Karpas-422 (cell line): ENCODE measurements around the gene DLGAP5. TPM values are rescaled to one million over a fixed set of nuclear protein-coding genes. Genes with fewer than 3 reads are reported as not detected.
A peak's percentile ranks its signal among the peaks of the same experiment; 100 is the strongest.

Experiments used
- DNase-seq: peaks from one replicate; pipeline ENCODE4 v3.0.0-alpha.2; 2015
- H2AFZ ChIP-seq: fragments of 200-600 bp; sonication (generic); 2 replicates; pipeline ENCODE4 v1.6.1; 2014; ENCODE audit warnings: antibody characterized with exemption, low read length, mixed read lengths
- H3K27ac ChIP-seq: fragments of 200-600 bp; sonication (generic); 2 replicates; pipeline ENCODE4 v1.5.1; 2014; ENCODE audit warnings: mild to moderate bottlenecking, low read length, moderate library complexity
- H3K27me3 ChIP-seq: fragments of 200-600 bp; sonication (generic); 2 replicates; pipeline ENCODE4 v1.6.1; 2014; ENCODE audit warnings: low read length, mixed read lengths
- H3K36me3 ChIP-seq: fragments of 200-600 bp; sonication (generic); 2 replicates; pipeline ENCODE4 v1.6.1; 2014; ENCODE audit warnings: low read length, mixed read lengths; ENCODE audit not compliant: insufficient read depth
- H3K4me1 ChIP-seq: fragments of 200-600 bp; sonication (generic); 2 replicates; pipeline ENCODE4 v1.6.1; 2014; ENCODE audit warnings: mild to moderate bottlenecking, low read length, mixed read lengths
- H3K4me2 ChIP-seq: fragments of 200-600 bp; sonication (generic); 2 replicates; pipeline ENCODE4 v1.6.1; 2014; ENCODE audit warnings: low read length, low read depth, mild to moderate bottlenecking; ENCODE audit not compliant: poor library complexity, severe bottlenecking
- H3K4me3 ChIP-seq: fragments of 200-600 bp; sonication (generic); 2 replicates; pipeline ENCODE4 v1.5.1; 2014; ENCODE audit warnings: mild to moderate bottlenecking, antibody characterized with exemption, low read length, mixed read lengths
- H3K79me2 ChIP-seq: fragments of 200-600 bp; sonication (generic); 2 replicates; pipeline ENCODE4 v1.6.1; 2014; ENCODE audit warnings: mild to moderate bottlenecking, low read length, mixed read lengths
- H3K9ac ChIP-seq: fragments of 200-600 bp; sonication (generic); 2 replicates; pipeline ENCODE4 v1.6.0; 2014; ENCODE audit warnings: low read length
- H3K9me2 ChIP-seq: fragments of 200-600 bp; sonication (generic), shearing (Covaris generic); replicated peaks from 2 replicates; pipeline ENCODE4 v1.6.0; 2014; ENCODE audit warnings: mild to moderate bottlenecking, low read length, moderate library complexity; ENCODE audit not compliant: insufficient read depth
- H3K9me3 ChIP-seq: fragments of 300-700, 200-600 bp; sonication (generic); 2 replicates; pipeline ENCODE4 v1.6.1; 2014; ENCODE audit warnings: low read length, mixed read lengths
- H4K20me1 ChIP-seq: fragments of 200-600 bp; sonication (generic); 2 replicates; pipeline ENCODE4 v1.6.1; 2014; ENCODE audit warnings: mild to moderate bottlenecking, antibody characterized with exemption, low read length, low read depth; ENCODE audit not compliant: insufficient read depth
- total RNA-seq: library from RNA; depleted of rRNA; stranded (reverse); fragments of >200 nt; shearing (Covaris generic); gene quantifications from 2 replicates; pipeline ENCODE4 v1.2.3, GENCODE V29; 2014; ENCODE audit warnings: low replicate concordance

DLGAP5 gene
- total RNA-seq, 1 experiment from 2014 or later = 42.4 TPM

- no peak overlapping the region for H2AFZ ChIP-seq
- H3K27ac ChIP-seq = no peak overlapping the region
- no peaks in the 10 kb centered on the region for H3K27me3 ChIP-seq
- H4K20me1 ChIP-seq = no peaks in the 10 kb centered on the region
- H3K4me3 ChIP-seq = no peak overlapping the region
- H3K79me2 ChIP-seq = no peaks in the 10 kb centered on the region
- DNase-seq = no peak
- no peak overlapping the region for H3K4me2 ChIP-seq
- no peaks in the 10 kb centered on the region for H3K9me3 ChIP-seq
- H3K4me1 ChIP-seq = no peaks in the 10 kb centered on the region
- H3K9me2 ChIP-seq = no peaks in the 10 kb centered on the region
- no peaks in the 10 kb centered on the region for H3K36me3 ChIP-seq
- no peak overlapping the region for H3K9ac ChIP-seq
Observed at GRCh38 chr14:55198749-55199148, 7.4 kb upstream of the DLGAP5 start.

GRCh38 chr14:55194656-55195355, 3.4 kb upstream of the DLGAP5 start:
- Histone ChIP-seq H2AFZ (no peak overlapping the region), H3K36me3 (no peaks in the 10 kb centered on the region), H3K9me3 (no peaks in the 10 kb centered on the region), H3K4me2 (no peak overlapping the region), H3K27ac (no peak overlapping the region), H3K4me1 (peaks cover 15% of the 10 kb centered on the region), H3K9ac (no peak overlapping the region), H3K79me2 (peaks cover 16% of the 10 kb centered on the region), H4K20me1 (no peaks in the 10 kb centered on the region), H3K27me3 (no peaks in the 10 kb centered on the region), H3K9me2 (no peaks in the 10 kb centered on the region), H3K4me3 (no peak overlapping the region)
- DNase-seq = no peak

- Histone ChIP-seq H3K9me2 (no peaks in the 10 kb centered on the region), H3K27ac (no peak overlapping the region)
Observed at GRCh38 chr14:55192054-55192621, 753 bp upstream of the DLGAP5 start.

DNA sequence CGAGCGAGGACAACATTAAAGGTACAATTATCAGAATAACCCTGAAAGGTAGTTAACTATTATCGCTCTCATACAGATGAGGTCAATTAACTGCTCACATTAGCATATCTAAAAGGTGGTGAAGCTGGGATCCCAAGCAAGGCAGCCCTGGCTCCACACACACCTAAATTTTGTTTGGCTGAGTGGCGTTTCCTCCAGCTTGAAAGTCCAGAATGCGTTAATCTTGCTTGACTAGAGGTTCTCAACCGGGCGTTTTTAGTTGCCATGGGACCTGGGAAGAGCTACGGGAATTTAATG, 531 bp downstream of the DLGAP5 start:
- Histone ChIP-seq H3K9me3 (no peaks in the 10 kb centered on the region), H3K36me3 (peaks cover 17% of the 10 kb centered on the region; the same call in 1 of the 2 replicates), H3K4me1 (peaks cover 25% of the 10 kb centered on the region), H3K4me2 (peak overlapping the region; percentile 90), H3K27me3 (no peaks in the 10 kb centered on the region), H3K9ac (peak overlapping the region; percentile 76), H2AFZ (peak overlapping the region; percentile 64), H3K27ac (peak overlapping the region; percentile 47), H3K79me2 (peaks cover 50% of the 10 kb centered on the region), H3K9me2 (no peaks in the 10 kb centered on the region), H3K4me3 (peak overlapping the region; percentile 80), H4K20me1 (no peaks in the 10 kb centered on the region)
- no peak for DNase-seq

More at GRCh38 chr14:55192054-55192621, 753 bp upstream of the DLGAP5 start:
- Histone ChIP-seq H3K4me1 (peaks cover 25% of the 10 kb centered on the region), H3K36me3 (peaks cover 14% of the 10 kb centered on the region; the same call in 1 of the 2 replicates), H3K79me2 (peaks cover 40% of the 10 kb centered on the region), H3K4me2 (peak overlapping the region; percentile 90), H2AFZ (peak overlapping the region; percentile 84), H4K20me1 (no peaks in the 10 kb centered on the region), H3K9ac (peak overlapping the region; percentile 60), H3K4me3 (peak overlapping the region; percentile 80), H3K27me3 (no peaks in the 10 kb centered on the region), H3K9me3 (no peaks in the 10 kb centered on the region)
- DNase-seq = no peak

DNA sequence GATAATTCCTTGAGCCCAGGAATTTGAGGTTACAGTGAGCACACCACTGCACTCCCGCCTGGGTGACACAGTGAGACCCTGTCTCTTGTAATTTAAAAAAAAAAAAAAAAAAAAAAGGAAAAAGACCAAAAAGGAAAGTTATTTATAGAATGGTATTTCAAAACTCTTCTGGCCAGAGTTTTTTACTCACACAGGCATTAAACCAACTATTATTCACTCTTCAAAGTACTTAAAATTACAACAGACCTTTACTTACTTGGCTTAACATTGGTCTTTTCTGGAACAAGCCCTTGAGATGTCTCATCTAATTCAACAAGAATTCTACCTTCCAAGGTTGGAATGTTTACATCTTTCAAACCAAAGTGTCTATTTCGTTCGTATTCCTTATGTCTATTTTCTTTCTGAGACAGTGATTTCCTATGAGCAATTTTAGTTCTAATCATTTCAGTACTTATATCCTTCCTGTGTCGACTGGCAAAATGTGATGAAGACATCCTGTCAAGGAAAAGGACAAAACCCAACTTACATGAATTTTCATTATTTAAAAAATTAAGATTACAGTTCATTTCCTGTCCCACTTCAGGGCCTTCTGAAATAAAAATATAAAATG, 2.6 kb downstream of the DLGAP5 start:
- no peaks in the 10 kb centered on the region for H3K9me3 ChIP-seq
- no peak overlapping the region for H3K4me3 ChIP-seq
- H3K4me2 ChIP-seq = peak overlapping the region; percentile 90
- H4K20me1 ChIP-seq = no peaks in the 10 kb centered on the region
- no peaks in the 10 kb centered on the region for H3K9me2 ChIP-seq
- DNase-seq = no peak
- H3K36me3 ChIP-seq = peaks cover 19% of the 10 kb centered on the region; the same call in 1 of the 2 replicates
- peaks cover 25% of the 10 kb centered on the region for H3K4me1 ChIP-seq
- no peaks in the 10 kb centered on the region for H3K27me3 ChIP-seq
- H3K9ac ChIP-seq = no peak overlapping the region
- H3K79me2 ChIP-seq = peaks cover 64% of the 10 kb centered on the region
- no peak overlapping the region for H2AFZ ChIP-seq
- no peak overlapping the region for H3K27ac ChIP-seq

DNA sequence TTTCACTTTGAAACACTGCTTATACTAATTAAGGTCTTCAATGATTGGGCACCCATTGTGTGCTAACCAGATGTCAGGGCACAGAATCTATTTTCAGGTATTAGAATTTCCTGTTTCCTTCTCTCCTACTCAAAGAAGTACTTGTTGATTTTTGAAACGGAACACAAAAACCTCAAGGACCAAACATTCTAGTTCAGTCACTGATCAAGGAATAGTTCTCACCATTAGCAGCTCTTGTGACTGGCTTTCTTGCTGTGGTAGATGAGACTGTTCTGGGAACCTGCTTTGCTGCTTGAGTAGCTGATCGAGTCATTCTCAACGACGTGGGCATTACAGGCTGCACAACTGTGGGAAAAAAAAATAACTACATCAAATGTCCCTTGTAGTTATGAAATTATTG, 11.0 kb downstream of the DLGAP5 start:
- H3K9me3 ChIP-seq = no peaks in the 10 kb centered on the region
- no peak for DNase-seq
- peaks cover 70% of the 10 kb centered on the region for H3K36me3 ChIP-seq
- H4K20me1 ChIP-seq = no peaks in the 10 kb centered on the region
- H3K27ac ChIP-seq = no peak overlapping the region
- no peak overlapping the region for H3K4me3 ChIP-seq
- H3K4me1 ChIP-seq = no peaks in the 10 kb centered on the region
- peaks cover 11% of the 10 kb centered on the region for H3K79me2 ChIP-seq
- H3K9me2 ChIP-seq = no peaks in the 10 kb centered on the region
- no peak overlapping the region for H3K4me2 ChIP-seq
- H3K27me3 ChIP-seq = no peaks in the 10 kb centered on the region
- H2AFZ ChIP-seq = no peak overlapping the region
- H3K9ac ChIP-seq = no peak overlapping the region

- Histone ChIP-seq H3K9me2 (no peaks in the 10 kb centered on the region), H3K4me2 (no peak overlapping the region), H2AFZ (no peak overlapping the region), H3K27ac (no peak overlapping the region), H3K4me3 (no peak overlapping the region), H3K79me2 (peaks cover 10% of the 10 kb centered on the region), H3K9me3 (no peaks in the 10 kb centered on the region), H3K36me3 (peaks cover 74% of the 10 kb centered on the region), H3K27me3 (no peaks in the 10 kb centered on the region), H4K20me1 (no peaks in the 10 kb centered on the region), H3K4me1 (no peaks in the 10 kb centered on the region), H3K9ac (no peak overlapping the region)
- no peak for DNase-seq
Observed at GRCh38 chr14:55180006-55180405, 11.4 kb downstream of the DLGAP5 start.

DNA sequence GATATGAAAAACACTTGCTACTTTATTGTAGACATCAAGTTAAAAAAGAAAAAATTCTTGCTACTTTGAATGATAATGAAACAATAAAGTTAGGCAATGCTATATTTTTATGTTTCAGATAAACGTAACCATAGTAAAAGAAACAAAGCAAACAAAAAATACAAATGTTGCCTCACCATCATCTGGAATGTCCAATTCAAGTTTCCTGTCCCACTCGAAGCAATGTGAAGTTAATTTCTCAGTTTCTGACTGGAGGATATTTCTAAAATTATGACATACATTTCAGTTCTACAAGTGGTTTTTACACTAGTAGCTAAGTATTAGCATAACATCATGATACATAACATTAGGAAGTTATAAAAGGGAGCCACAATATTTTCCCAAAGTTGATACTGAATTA, 20.9 kb downstream of the DLGAP5 start:
- H3K9ac ChIP-seq = no peak overlapping the region
- H4K20me1 ChIP-seq = no peaks in the 10 kb centered on the region
- H2AFZ ChIP-seq = no peak overlapping the region
- H3K9me2 ChIP-seq = no peaks in the 10 kb centered on the region
- H3K9me3 ChIP-seq = no peaks in the 10 kb centered on the region
- H3K4me2 ChIP-seq = no peak overlapping the region
- H3K4me1 ChIP-seq = no peaks in the 10 kb centered on the region
- H3K27me3 ChIP-seq = no peaks in the 10 kb centered on the region
- DNase-seq = no peak
- peaks cover 68% of the 10 kb centered on the region for H3K36me3 ChIP-seq
- no peak overlapping the region for H3K4me3 ChIP-seq
- H3K79me2 ChIP-seq = peaks cover 5% of the 10 kb centered on the region; the same call in 1 of the 2 replicates
- H3K27ac ChIP-seq = no peak overlapping the region
